ENCODE data around the gene CDK10.

CDK10 gene

GRCh38 chr16:89737341-89738071 lies 51.0 kb downstream of the CDK10 start:
- no peak for DNase-seq (ENCODE audit: low spot score)

GRCh38 chr16:89738072-89738377 lies 51.5 kb downstream of the CDK10 start:
- DNase-seq (ENCODE audit: low spot score): no peak

GRCh38 chr16:89738538-89739317 lies 52.2 kb downstream of the CDK10 start:
- DNase-seq (ENCODE audit: low spot score): no peak

GRCh38 chr16:89739383-89739782 lies 52.9 kb downstream of the CDK10 start:
- no peak for DNase-seq (ENCODE audit: low spot score)

- no peak for DNase-seq (ENCODE audit: low spot score)
Observed at GRCh38 chr16:89741342-89742014, 55.0 kb downstream of the CDK10 start.

- DNase-seq (ENCODE audit: low spot score): no peak
Observed at GRCh38 chr16:89742948-89743347, 56.5 kb downstream of the CDK10 start.

GRCh38 chr16:89744813-89745212 lies 58.3 kb downstream of the CDK10 start:
- no peak for DNase-seq (ENCODE audit: low spot score)

Data from HuH-7.5 (cell line).